Type B pancreatic cell (in vitro differentiated cells): ENCODE data around the gene CALCOCO1. TPM values are rescaled to one million over a fixed set of nuclear protein-coding genes. Genes with fewer than 3 reads are reported as not detected.

ENCODE experiments used
- DNase-seq: peaks from one replicate; pipeline ENCODE4 v3.0.0; 2021; ENCODE audit warnings: mixed read lengths; ENCODE audit not compliant: unreplicated experiment; ENCODE audit errors: extremely low spot score
- H3K27ac Mint-ChIP-seq: 2 replicates; pipeline ENCODE4 v1.8.0; 2021; ENCODE audit warnings: mild to moderate bottlenecking, mixed read lengths
- H3K27me3 Mint-ChIP-seq: 2 replicates; pipeline ENCODE4 v1.8.0; 2021; ENCODE audit warnings: mixed read lengths
- H3K36me3 Mint-ChIP-seq: 2 replicates; pipeline ENCODE4 v1.8.0; 2021; ENCODE audit warnings: mixed read lengths
- H3K4me1 Mint-ChIP-seq: one replicate; pipeline ENCODE4 v1.8.0; 2021; ENCODE audit warnings: mixed read lengths; ENCODE audit not compliant: unreplicated experiment
- H3K4me3 Mint-ChIP-seq: 2 replicates; pipeline ENCODE4 v1.8.0; 2021; ENCODE audit warnings: mild to moderate bottlenecking, mixed read lengths
- H3K9me3 Mint-ChIP-seq: 2 replicates; pipeline ENCODE4 v1.8.0; 2021; ENCODE audit warnings: mixed read lengths
- CTCF ChIP-seq: fragments of 200-600 bp; sonication (generic); conservative IDR thresholded peaks from 2 replicates; pipeline ENCODE4 v1.5.0; 2021; ENCODE audit warnings: antibody characterized with exemption, mild to moderate bottlenecking
- total RNA-seq: library from RNA; stranded (reverse); gene quantifications from 2 replicates; pipeline ENCODE4 v1.2.1, GENCODE V29; 2021; ENCODE audit warnings: low replicate concordance

The CALCOCO1 gene
- total RNA-seq, 1 donor from 2014 or later = 86.7 TPM

GRCh38 chr12:53758730-53759103 lies 31.5 kb upstream of the CALCOCO1 start:
- no peaks in the 10 kb centered on the region for H3K36me3 Mint-ChIP-seq
- H3K27ac Mint-ChIP-seq = no peak overlapping the region
- peaks cover 24% of the 10 kb centered on the region for H3K4me1 Mint-ChIP-seq
- H3K27me3 Mint-ChIP-seq = peaks cover 80% of the 10 kb centered on the region
- no peak overlapping the region for H3K4me3 Mint-ChIP-seq
- H3K9me3 Mint-ChIP-seq = peaks cover 5% of the 10 kb centered on the region
- TF ChIP-seq CTCF = no peak
- DNase-seq = no peak

- no peak overlapping the region for H3K4me3 Mint-ChIP-seq
- peaks cover 75% of the 10 kb centered on the region for H3K27me3 Mint-ChIP-seq
- TF ChIP-seq CTCF = no peak
- no peaks in the 10 kb centered on the region for H3K36me3 Mint-ChIP-seq
- DNase-seq = no peak
- peaks cover 24% of the 10 kb centered on the region for H3K4me1 Mint-ChIP-seq
- H3K9me3 Mint-ChIP-seq = peaks cover under 1% of the 10 kb centered on the region
- H3K27ac Mint-ChIP-seq = no peak overlapping the region
These were observed 31.0 kb upstream of the CALCOCO1 start for GRCh38 chr12:53758081-53758729.

GRCh38 chr12:53757101-53757770 lies 30.0 kb upstream of the CALCOCO1 start:
- Mint-ChIP-seq H3K4me1 (peaks cover 24% of the 10 kb centered on the region), H3K36me3 (no peaks in the 10 kb centered on the region), H3K27ac (no peak overlapping the region), H3K27me3 (peaks cover 66% of the 10 kb centered on the region), H3K4me3 (peak overlapping the region; percentile 81), H3K9me3 (no peaks in the 10 kb centered on the region)
- DNase-seq = peak; percentile 88
- TF ChIP-seq CTCF = peak; percentile 90

GRCh38 chr12:53756300-53757100 lies 29.2 kb upstream of the CALCOCO1 start:
- no peaks in the 10 kb centered on the region for H3K36me3 Mint-ChIP-seq
- no peak for TF ChIP-seq CTCF
- peaks cover 61% of the 10 kb centered on the region for H3K27me3 Mint-ChIP-seq
- peak overlapping the region; percentile 17 for H3K27ac Mint-ChIP-seq
- no peak for DNase-seq
- no peaks in the 10 kb centered on the region for H3K9me3 Mint-ChIP-seq
- H3K4me1 Mint-ChIP-seq = peaks cover 24% of the 10 kb centered on the region
- peak overlapping the region; percentile 81 for H3K4me3 Mint-ChIP-seq

- H3K4me1 Mint-ChIP-seq = peaks cover 25% of the 10 kb centered on the region
- peaks cover 56% of the 10 kb centered on the region for H3K27me3 Mint-ChIP-seq
- no peaks in the 10 kb centered on the region for H3K9me3 Mint-ChIP-seq
- no peak for DNase-seq
- no peaks in the 10 kb centered on the region for H3K36me3 Mint-ChIP-seq
- no peak overlapping the region for H3K27ac Mint-ChIP-seq
- no peak for TF ChIP-seq CTCF
- peak overlapping the region; percentile 55 for H3K4me3 Mint-ChIP-seq
These were observed 28.6 kb upstream of the CALCOCO1 start for GRCh38 chr12:53755893-53756292.
